ENCODE data around the gene CLEC2L. TPM values are rescaled to one million over a fixed set of nuclear protein-coding genes. Genes with fewer than 3 reads are reported as not detected.

The CLEC2L gene
- total RNA-seq, 1 experiment from 2014 or later, result not detected

- ChIA-PET CTCF (interaction anchor here (1.2 kb wide), 1 partner anchor 516 kb away, joined by 4 read pairs; no protein-coding TSS in a partner anchor), POLR2A (interaction anchor here (0.9 kb wide), 1 partner anchor 9 kb away, joined by 3 read pairs; no protein-coding TSS in a partner anchor), RAD21 (ENCODE audit: low non-redundant PET in 1 of 2, low total read pairs in 2 of 2, uncharacterized antibody in 2 of 2, unreplicated experiment in 2 of 2) (no interaction called here)
- BruUV-seq (replicated peaks), result no TSS peak
- Histone ChIP-seq H2AFZ (ENCODE audit: low read depth, low read length, poor library complexity, severe bottlenecking) (no peak overlapping the region), H3K27me3 (ENCODE audit: insufficient read depth, low read length) (no peaks in the 10 kb centered on the region), H3K4me2 (ENCODE audit: low read length) (no peak overlapping the region), H3K4me1 (ENCODE audit: control insufficient read depth in 1 of 2, insufficient read depth in 2 of 2, low read length in 2 of 2) (no peaks in the 10 kb centered on the region), H3K27ac (ENCODE audit: low read depth, low read length) (no peak overlapping the region), H3K9ac (ENCODE audit: low read length) (no peak overlapping the region), H4K20me1 (ENCODE audit: insufficient read depth) (no peaks in the 10 kb centered on the region), H3K79me2 (ENCODE audit: insufficient read depth, low read length) (no peaks in the 10 kb centered on the region), H3K9me2 (ENCODE audit: insufficient read depth) (no peaks in the 10 kb centered on the region), H3K9me3 (ENCODE audit: control insufficient read depth in 1 of 2, insufficient read depth in 1 of 2, low read depth in 1 of 2, low read length in 2 of 2) (no peaks in the 10 kb centered on the region), H3K36me3 (ENCODE audit: control insufficient read depth in 1 of 2, insufficient read depth in 2 of 2, low read length in 2 of 2) (no peaks in the 10 kb centered on the region), H3K4me3 (replicated peaks in 1 of 2; ENCODE audit: low read depth in 1 of 2, low read length in 2 of 2) (no peak overlapping the region)
- TF ChIP-seq EGR1 (IDR thresholded peaks at IDR 0.05; ENCODE audit: low read depth) (no peak), YY1 (IDR thresholded peaks at IDR 0.05; ENCODE audit: extremely low read depth, insufficient replicate concordance, low read depth, low read length) (no peak), ATF3 (IDR thresholded peaks at IDR 0.05) (no peak), ZBTB33 (IDR thresholded peaks at IDR 0.05; ENCODE audit: extremely low read depth, insufficient replicate concordance, low read length) (no peak), EZH2phosphoT487 (IDR thresholded peaks at IDR 0.05; ENCODE audit: borderline replicate concordance) (no peak), ELF1 (IDR thresholded peaks at IDR 0.05; ENCODE audit: borderline replicate concordance, low read depth) (no peak), SIN3A (IDR thresholded peaks at IDR 0.05; ENCODE audit: low read depth) (no peak), SP1 (IDR thresholded peaks at IDR 0.05; ENCODE audit: low read depth) (no peak), CBX3 (IDR thresholded peaks at IDR 0.05; ENCODE audit: low read depth) (no peak), POLR2AphosphoS5 (IDR thresholded peaks at IDR 0.05; ENCODE audit: low read depth, low read length) (no peak)
- intact Hi-C loops (cut with micrococcal nuclease), result no loop called here
- ATAC-seq, result no peak
- no peak for DNase-seq (ENCODE audit: low read depth, low spot score)
These were observed 33.4 kb upstream of the CLEC2L start for GRCh38 chr7:139490130-139490529.

Data from HCT116 (cell line).